Right lobe of liver (tissue), 6 donors: ENCODE measurements around the gene RPS8. TPM values are rescaled to one million over a fixed set of nuclear protein-coding genes. Genes with fewer than 3 reads are reported as not detected.

Experiments
- ATAC-seq, 4 donors: fragments of 200-7000 bp; cut with Tn5 transposase; one replicate each; pipeline ENCODE4 v1.9.1; 2020; ENCODE audit warnings: mild to moderate bottlenecking in 4 of 4, moderate library complexity in 4 of 4
- DNase-seq, 3 donors: peaks; one replicate each; pipeline ENCODE4 v3.0.0-alpha.2; 2020
- H3K27ac ChIP-seq, 3 donors: fragments of 200-600 bp; one replicate each; pipeline ENCODE4 v1.8.0; 2022
- H3K27me3 ChIP-seq, 2 donors: fragments of 200-600 bp; one replicate each; pipeline ENCODE4 v1.8.0; 2022
- H3K36me3 ChIP-seq, 4 donors: fragments of 200-600 bp; sonication (generic) in 1 of 4; one replicate each; pipeline versions ENCODE4 v1.5.1 to v1.8.0; 2017 to 2022; ENCODE audit warnings: control low read depth in 1 of 4
- H3K4me1 ChIP-seq, 4 donors: fragments of 200-600 bp; sonication (generic) in 1 of 4; one replicate each; pipeline versions ENCODE4 v1.5.1 to v1.8.0; 2017 to 2022; ENCODE audit warnings: control low read depth in 1 of 4
- H3K4me3 ChIP-seq, 3 donors: fragments of 200-600 bp; one replicate each; pipeline ENCODE4 v1.8.0; 2022
- H3K9me3 ChIP-seq, 4 donors: fragments of 200-600 bp; sonication (generic) in 1 of 4; one replicate each; pipeline versions ENCODE4 v1.5.1 to v1.8.0; 2017 to 2022; ENCODE audit warnings: control low read depth in 1 of 4
- POLR2A ChIP-seq: fragments of 450-650 bp; IDR thresholded peaks from one replicate; pipeline ENCODE4 v1.6.1; 2017; ENCODE audit warnings: antibody characterized with exemption, mild to moderate bottlenecking
- WGBS: methylation state at CpG from one replicate; pipeline ENCODE4 v1.1.6; 2018; ENCODE audit warnings: low coverage, low lambda C conversion rate; ENCODE audit not compliant: insufficient coverage; ENCODE audit errors: missing lambda C conversion rate; 5-methylcytosine and 5-hydroxymethylcytosine counted together
- intact Hi-C, 2 donors: fragments of 100-400 bp; cut with DNase I; formaldehyde crosslinking; loops; one replicate each; pipeline versions ENCODE4 v1.11.2 to v1.14.1; 2022
- long read RNA-seq: library from polyadenylated mRNA; unstranded; transcript quantifications from one replicate; pipeline ENCODE4 v2.0.0, GENCODE V29; 2019
- total RNA-seq, 6 experiments: library from RNA; depleted of rRNA in 2 of 6; stranded (reverse); fragments of >200 nt in 2 of 6; fragmentation: NEBNext Ultra II Directional in 3 of 6; extraction: Animal tissue kit (Norgen Biotek cat#: 25700) in 3 of 6; gene quantifications; one replicate each; pipeline versions ENCODE4 v1.1.0 to v1.2.4, GENCODE V29; 2016 to 2023
- TF ChIP-seq, protein P1 (sequence below), 4 donors: fragments of 200-600 bp in 3 of 4; fragments of 450-650 bp in 1 of 4; IDR thresholded peaks; one replicate each; pipeline versions ENCODE4 v1.5.1 to v1.8.0; 2016 to 2022; ENCODE audit warnings: antibody characterized with exemption in 4 of 4, mild to moderate bottlenecking in 2 of 4
- donor health status: DM: no; HTN: yes; CAD: no.
- donor health status: DM: no; HTN: no; CAD: no.
- donor health status: DM: no; HTN: no; CAD: no.
- donor health status: DM: no; HTN: yes; CAD: no.
- donor health status: DM: no; HTN: yes; CAD: no.

RPS8 gene
- total RNA-seq = 100 to 1,000 TPM; 459 to 921 (median 519) TPM
- long read RNA-seq, transcript RPS8-207 (5 exons, 1,115 nt) = minor isoform, 33 of 366 reads
- long read RNA-seq, transcript RPS8-202 (6 exons, 881 nt) = major isoform, 127 of 366 reads
- long read RNA-seq, partial matches to known transcripts = 195 of 366 reads
- long read RNA-seq, other reads (novel, unspliced or antisense) = 9 of 366 reads

DNA sequence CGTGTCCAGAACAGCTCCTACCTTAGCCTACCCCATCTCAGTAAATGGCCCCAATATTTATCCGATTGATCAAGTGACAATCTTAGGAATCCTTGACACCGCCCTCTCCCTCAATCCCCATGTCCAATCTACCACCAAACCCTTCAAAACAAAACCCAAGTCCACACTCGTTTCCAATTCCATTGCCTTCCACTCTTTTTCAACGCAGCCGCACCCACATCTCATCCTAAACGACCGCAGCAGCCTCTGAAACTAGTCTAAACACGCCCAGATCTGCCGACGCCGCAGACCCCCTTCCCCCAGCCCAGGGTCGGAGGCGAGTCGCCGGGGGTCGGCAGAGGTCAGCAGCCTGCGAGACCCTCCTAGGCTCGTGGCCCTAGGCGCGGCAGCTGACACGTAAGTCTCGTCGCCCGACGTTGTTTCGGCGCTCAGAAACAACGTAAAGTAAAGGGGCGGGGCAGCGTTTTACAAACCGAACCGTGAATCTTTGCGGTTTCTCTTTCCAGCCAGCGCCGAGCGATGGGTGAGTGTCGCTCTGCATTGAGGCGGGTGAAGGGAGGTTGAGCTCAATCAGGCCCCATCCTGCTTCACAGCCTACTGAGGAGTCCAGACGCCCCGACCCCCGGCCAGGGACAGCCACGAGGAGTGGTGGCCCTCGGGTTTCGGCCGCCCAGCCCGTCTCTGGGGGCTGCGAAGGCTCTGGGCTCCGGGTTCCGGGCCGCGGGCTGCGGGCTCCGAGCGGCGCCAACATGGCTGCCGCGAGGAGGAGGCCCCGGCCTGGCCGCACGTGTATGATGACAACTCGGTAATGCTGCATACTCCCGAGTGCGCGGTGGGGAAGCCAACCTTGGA is at the start of gene RPS8:
TSS of gene RPS8 (plus strand) at position 463 of the 852 bp plus-strand sequence. CDS start at position 520, 57 bp downstream.
- ATAC-seq (peak; percentile 91 to 96 (median 94)), DNase-seq (peak; percentile 89 to 93 (median 90))
- H3K27me3 ChIP-seq = no peaks in the 10 kb centered on the region
- peak within 1 kb of the TSS; percentile 78 to 93 (median 85) for H3K27ac ChIP-seq
- intact Hi-C loops = no loop called here
- H3K9me3 ChIP-seq = no peaks in the 10 kb centered on the region
- H3K4me1 ChIP-seq = peaks cover 0 to 13% (median 2%) of the 10 kb centered on the region in 4 donors
- peaks cover 4 to 25% (median 14%) of the 10 kb centered on the region in 4 donors for H3K36me3 ChIP-seq
- H3K4me3 ChIP-seq = peak within 1 kb of the TSS; percentile 89 to 94 (median 91)
- WGBS = 0% methylated on average over 29 of the region's 65 CpGs
- TF ChIP-seq, protein P1, sequence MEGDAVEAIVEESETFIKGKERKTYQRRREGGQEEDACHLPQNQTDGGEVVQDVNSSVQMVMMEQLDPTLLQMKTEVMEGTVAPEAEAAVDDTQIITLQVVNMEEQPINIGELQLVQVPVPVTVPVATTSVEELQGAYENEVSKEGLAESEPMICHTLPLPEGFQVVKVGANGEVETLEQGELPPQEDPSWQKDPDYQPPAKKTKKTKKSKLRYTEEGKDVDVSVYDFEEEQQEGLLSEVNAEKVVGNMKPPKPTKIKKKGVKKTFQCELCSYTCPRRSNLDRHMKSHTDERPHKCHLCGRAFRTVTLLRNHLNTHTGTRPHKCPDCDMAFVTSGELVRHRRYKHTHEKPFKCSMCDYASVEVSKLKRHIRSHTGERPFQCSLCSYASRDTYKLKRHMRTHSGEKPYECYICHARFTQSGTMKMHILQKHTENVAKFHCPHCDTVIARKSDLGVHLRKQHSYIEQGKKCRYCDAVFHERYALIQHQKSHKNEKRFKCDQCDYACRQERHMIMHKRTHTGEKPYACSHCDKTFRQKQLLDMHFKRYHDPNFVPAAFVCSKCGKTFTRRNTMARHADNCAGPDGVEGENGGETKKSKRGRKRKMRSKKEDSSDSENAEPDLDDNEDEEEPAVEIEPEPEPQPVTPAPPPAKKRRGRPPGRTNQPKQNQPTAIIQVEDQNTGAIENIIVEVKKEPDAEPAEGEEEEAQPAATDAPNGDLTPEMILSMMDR (IDR thresholded peaks at IDR 0.05) = no peak
- peak; percentile 94 for TF ChIP-seq POLR2A

DNA sequence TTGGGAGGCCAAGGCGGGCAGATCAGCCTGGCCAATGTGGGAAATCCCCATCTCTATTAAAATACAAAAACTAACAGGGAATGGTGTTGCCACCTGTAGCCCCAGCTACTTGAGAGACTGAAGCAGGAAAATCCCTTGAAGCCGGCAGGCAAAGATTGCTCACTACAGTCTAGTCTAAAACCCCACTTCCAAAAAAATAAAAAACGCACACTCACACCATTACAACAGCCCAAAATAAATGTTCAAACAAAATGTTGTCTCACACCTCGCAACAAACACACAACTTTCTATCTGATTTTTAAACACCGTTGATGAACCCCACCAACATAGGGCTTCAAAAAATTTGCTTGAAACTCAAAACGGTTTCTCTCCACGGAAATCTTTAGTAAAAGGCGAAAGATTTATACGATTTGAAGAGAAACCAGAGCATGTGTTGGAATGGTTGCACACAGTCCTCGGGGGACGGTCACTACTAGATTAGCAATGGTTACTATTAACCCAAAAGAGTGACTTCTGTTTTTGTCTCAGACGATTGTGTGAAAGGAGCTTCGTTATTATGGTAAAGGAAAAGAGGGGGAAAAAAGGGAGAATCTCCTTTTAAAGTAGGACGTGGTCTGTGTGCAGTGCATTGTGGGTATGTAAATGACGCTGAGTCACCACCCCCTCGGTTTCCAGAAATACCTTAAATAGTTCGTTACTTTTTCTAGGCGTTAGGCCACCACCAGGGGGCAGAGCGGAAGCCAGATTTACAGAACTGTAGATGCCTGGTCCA is 44.4 kb upstream of the RPS8 start, which contains the start of gene RNU5D-1:
TSS of gene RNU5D-1 (minus strand) at position 430 of the 772 bp plus-strand sequence.
- TF ChIP-seq POLR2A = peak; percentile 94
- TF ChIP-seq, protein P1 (IDR thresholded peaks at IDR 0.05) = peak; percentile 80 to 90 (median 84)
- no peaks in the 10 kb centered on the region for H3K36me3 ChIP-seq
- peak within 1 kb of the TSS in 2 of 3 donors; percentile 5 to 28 for H3K4me3 ChIP-seq
- H3K9me3 ChIP-seq = no peaks in the 10 kb centered on the region
- WGBS = 0% methylated on average over 19 of the region's 19 CpGs
- ATAC-seq (peak; percentile 90 to 94 (median 92)), DNase-seq (peak; percentile 88 to 95 (median 92))
- H3K4me1 ChIP-seq = peaks cover 0 to 6% (median 0%) of the 10 kb centered on the region in 4 donors
- H3K27me3 ChIP-seq = no peaks in the 10 kb centered on the region
- intact Hi-C loops = no loop called here
- peak within 1 kb of the TSS; percentile 89 to 91 (median 89) for H3K27ac ChIP-seq

DNA sequence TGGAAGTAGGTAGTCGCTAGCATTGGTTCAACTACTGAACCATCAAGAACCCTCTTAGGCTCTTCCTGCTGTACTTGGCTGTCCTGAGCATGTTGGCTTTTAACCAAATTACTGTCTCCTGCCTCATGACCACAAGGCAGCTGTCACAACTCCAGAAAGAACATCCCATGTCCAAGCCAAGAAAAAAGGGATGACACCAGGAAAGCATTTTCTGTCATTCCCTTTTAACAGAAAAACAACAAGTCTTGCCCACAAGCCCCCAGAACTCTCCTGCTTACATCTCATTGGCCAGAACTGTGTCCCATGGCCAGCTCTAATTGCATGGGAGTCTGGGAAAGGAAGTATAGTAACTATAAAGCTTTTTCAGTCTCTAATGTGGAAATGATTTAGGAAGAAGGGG is 42.0 kb upstream of the RPS8 start:
- H3K36me3 ChIP-seq = no peaks in the 10 kb centered on the region
- no peaks in the 10 kb centered on the region for H3K9me3 ChIP-seq
- 64% methylated on average over 1 of the region's 1 CpG for WGBS
- TF ChIP-seq POLR2A = no peak
- TF ChIP-seq, protein P1 (IDR thresholded peaks at IDR 0.05) = no peak
- DNase-seq = no peak
- no peaks in the 10 kb centered on the region for H3K27me3 ChIP-seq
- no peak overlapping the region for H3K27ac ChIP-seq
- H3K4me3 ChIP-seq = no peak overlapping the region
- intact Hi-C loops = no loop called here
- no peak for ATAC-seq
- peaks cover 0 to 6% (median 0%) of the 10 kb centered on the region in 4 donors for H3K4me1 ChIP-seq

DNA sequence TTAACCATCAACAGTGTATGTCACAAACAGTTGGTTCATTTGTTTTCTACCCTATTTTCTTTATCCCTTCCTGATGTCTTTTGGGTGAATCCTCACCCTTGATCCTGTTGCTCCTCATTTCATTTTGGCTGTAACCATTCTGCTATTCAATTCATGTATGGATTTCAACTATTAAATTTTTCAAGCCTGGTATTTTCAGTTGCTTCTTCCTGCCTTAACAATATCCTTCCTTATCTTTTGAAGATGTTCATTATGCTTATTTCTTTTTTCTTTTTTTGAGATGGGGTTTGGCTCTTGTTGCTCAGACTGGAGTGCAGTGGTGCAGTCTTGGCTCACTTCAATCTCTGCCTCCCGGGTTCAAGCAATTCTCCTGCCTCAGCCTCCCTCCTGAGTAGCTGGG is 41.6 kb upstream of the RPS8 start:
- 83% methylated on average over 1 of the region's 1 CpG for WGBS
- no peak for DNase-seq
- intact Hi-C loops = no loop called here
- no peak for ATAC-seq
- H3K27me3 ChIP-seq = no peaks in the 10 kb centered on the region
- no peaks in the 10 kb centered on the region for H3K36me3 ChIP-seq
- no peak overlapping the region for H3K27ac ChIP-seq
- TF ChIP-seq, protein P1 (IDR thresholded peaks at IDR 0.05) = no peak
- no peak for TF ChIP-seq POLR2A
- H3K9me3 ChIP-seq = no peaks in the 10 kb centered on the region
- H3K4me1 ChIP-seq = peaks cover 0 to 6% (median 0%) of the 10 kb centered on the region in 4 donors
- H3K4me3 ChIP-seq = no peak overlapping the region
